RKO (cell line): ENCODE measurements around the gene DHPS.
"Not testable (repeated sequence)": the region's sequence is repeated elsewhere in the genome, so short reads cannot be mapped to it uniquely, and the experiment has no call there.

Source experiments
- DNase-seq: peaks from one replicate; pipeline ENCODE4 v3.0.0-alpha.2; 2016; ENCODE audit warnings: low spot score

The DHPS gene

GRCh38 chr19:12681074-12681987 is at the start of gene DHPS:
DHPS (minus strand) TSS chr19:12681880; CDS start chr19:12681766, 114 bp downstream.
- DNase-seq = peak; percentile 98

GRCh38 chr19:12731337-12731736 is 49.7 kb upstream of the DHPS start:
- DNase-seq = no peak

GRCh38 chr19:12730064-12730463 is 48.4 kb upstream of the DHPS start:
- DNase-seq = no peak

- no peak for DNase-seq
These were observed 46.2 kb upstream of the DHPS start for GRCh38 chr19:12727745-12728433.

GRCh38 chr19:12726988-12727316 is 45.3 kb upstream of the DHPS start:
- no peak for DNase-seq

GRCh38 chr19:12725612-12726011 is 43.9 kb upstream of the DHPS start:
- DNase-seq = not testable (repeated sequence)

- DNase-seq = peak; percentile 85
These were observed 42.2 kb upstream of the DHPS start, which contains the start of gene TNPO2 for GRCh38 chr19:12723641-12724426. TNPO2 (minus strand) TSS chr19:12723932; CDS start chr19:12720977, 2,955 bp downstream.

GRCh38 chr19:12723381-12723640 is 41.6 kb upstream of the DHPS start:
- peak; percentile 55 for DNase-seq

- DNase-seq = peak; percentile 99
These were observed 41.1 kb upstream of the DHPS start for GRCh38 chr19:12722566-12723380.

GRCh38 chr19:12721656-12722565 is 40.2 kb upstream of the DHPS start:
- DNase-seq = peak; percentile 68

- DNase-seq = peak; percentile 47
These were observed 39.4 kb upstream of the DHPS start for GRCh38 chr19:12720851-12721655.

- DNase-seq = no peak
These were observed 38.6 kb upstream of the DHPS start for GRCh38 chr19:12720296-12720695.

GRCh38 chr19:12715929-12716328 is 34.2 kb upstream of the DHPS start:
- no peak for DNase-seq

- DNase-seq = no peak
These were observed 33.4 kb upstream of the DHPS start for GRCh38 chr19:12715102-12715501.

- DNase-seq = not testable (repeated sequence)
These were observed 31.6 kb upstream of the DHPS start for GRCh38 chr19:12713304-12713703.

GRCh38 chr19:12712077-12712476 is 30.4 kb upstream of the DHPS start:
- DNase-seq = not testable (repeated sequence)

- no peak for DNase-seq
These were observed 29.5 kb upstream of the DHPS start for GRCh38 chr19:12711187-12711586.

GRCh38 chr19:12708641-12709040 is 27.0 kb upstream of the DHPS start:
- DNase-seq = no peak

- DNase-seq = no peak
These were observed 24.6 kb upstream of the DHPS start for GRCh38 chr19:12706332-12706718.
